Vagina (tissue), 2 donors: ENCODE data around the gene AJM1.

Experiments used
- POLR2AphosphoS5 ChIP-seq, 2 donors: sonication (generic); formaldehyde crosslinking; IDR thresholded peaks; one replicate each; pipeline ENCODE4 v1.9.0; 2017; ENCODE audit warnings: antibody characterized with exemption in 2 of 2, mild to moderate bottlenecking in 2 of 2, low read depth in 1 of 2; ENCODE audit not compliant: insufficient read depth in 1 of 2
- TF ChIP-seq, protein P1 (sequence below), 3 experiments: fragments of 450-650 bp in 2 of 3; fragments of 200-600 bp in 1 of 3; sonication (generic) in 1 of 3; IDR thresholded peaks; one replicate each; pipeline ENCODE4 v1.5.1; 2017 to 2019; ENCODE audit warnings: antibody characterized with exemption in 3 of 3, mild to moderate bottlenecking in 2 of 3, moderate library complexity in 2 of 3

DNA sequence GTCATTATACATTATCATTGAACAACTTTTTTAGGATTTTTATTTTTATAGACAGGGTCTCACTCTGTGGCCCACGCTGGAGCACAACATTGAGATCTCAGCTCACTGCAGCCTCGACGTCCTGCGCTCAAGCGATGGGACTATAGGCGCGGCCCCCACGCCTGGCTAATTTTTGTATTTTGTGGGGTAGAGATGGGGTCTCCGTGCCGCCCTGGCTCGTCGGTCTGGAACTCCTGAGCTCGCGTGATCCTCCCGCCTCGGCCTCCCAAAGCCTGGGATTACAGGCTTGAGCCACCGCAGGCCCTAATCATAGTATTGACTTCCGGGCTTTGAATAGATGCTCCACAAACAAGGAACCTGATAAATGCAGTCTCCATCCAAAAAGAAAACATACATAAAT lies 25.2 kb downstream of the AJM1 start:
- TF ChIP-seq, protein P1, sequence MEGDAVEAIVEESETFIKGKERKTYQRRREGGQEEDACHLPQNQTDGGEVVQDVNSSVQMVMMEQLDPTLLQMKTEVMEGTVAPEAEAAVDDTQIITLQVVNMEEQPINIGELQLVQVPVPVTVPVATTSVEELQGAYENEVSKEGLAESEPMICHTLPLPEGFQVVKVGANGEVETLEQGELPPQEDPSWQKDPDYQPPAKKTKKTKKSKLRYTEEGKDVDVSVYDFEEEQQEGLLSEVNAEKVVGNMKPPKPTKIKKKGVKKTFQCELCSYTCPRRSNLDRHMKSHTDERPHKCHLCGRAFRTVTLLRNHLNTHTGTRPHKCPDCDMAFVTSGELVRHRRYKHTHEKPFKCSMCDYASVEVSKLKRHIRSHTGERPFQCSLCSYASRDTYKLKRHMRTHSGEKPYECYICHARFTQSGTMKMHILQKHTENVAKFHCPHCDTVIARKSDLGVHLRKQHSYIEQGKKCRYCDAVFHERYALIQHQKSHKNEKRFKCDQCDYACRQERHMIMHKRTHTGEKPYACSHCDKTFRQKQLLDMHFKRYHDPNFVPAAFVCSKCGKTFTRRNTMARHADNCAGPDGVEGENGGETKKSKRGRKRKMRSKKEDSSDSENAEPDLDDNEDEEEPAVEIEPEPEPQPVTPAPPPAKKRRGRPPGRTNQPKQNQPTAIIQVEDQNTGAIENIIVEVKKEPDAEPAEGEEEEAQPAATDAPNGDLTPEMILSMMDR (IDR thresholded peaks at IDR 0.05): no peak
- TF ChIP-seq POLR2AphosphoS5 (IDR thresholded peaks at IDR 0.05; ENCODE audit: insufficient read depth in 1 of 2, low read depth in 1 of 2): no peak
